ENCODE results near the gene LRPAP1.

- TF ChIP-seq EZH2 (IDR thresholded peaks at IDR 0.05; ENCODE audit: low read length) (no peak), CTCF (optimal IDR thresholded peaks at IDR 0.05 in 1 of 3, IDR thresholded peaks at IDR 0.05 in 1 of 3, conservative IDR thresholded peaks at IDR 0.05 in 1 of 3; ENCODE audit: extremely low read depth in 1 of 3, insufficient read depth in 2 of 3, low read length in 3 of 3) (no peak)
Observed at GRCh38 chr4:3531879-3532750, at the start of gene LRPAP1.

Data from keratinocyte (primary cell).